Measurements from ENCODE around the gene ITIH4.

ITIH4 gene

GRCh38 chr3:52865994-52866393 lies 35.5 kb upstream of the ITIH4 start:
- H3K36me3 ChIP-seq (replicated peaks; ENCODE audit: low read depth, low read length) = no peaks in the 10 kb centered on the region
- no peak overlapping the region for H3K4me2 ChIP-seq (ENCODE audit: low read length)
- H3K27me3 ChIP-seq (ENCODE audit: low read depth, low read length) = no peaks in the 10 kb centered on the region
- TF ChIP-seq EZH2phosphoT487 (IDR thresholded peaks at IDR 0.05; ENCODE audit: low read depth) (no peak), CTCF (IDR thresholded peaks at IDR 0.05; ENCODE audit: low read depth, low read length) (no peak)
- no peak overlapping the region for H3K9ac ChIP-seq (ENCODE audit: low read length)
- no peak overlapping the region for H3K4me3 ChIP-seq (ENCODE audit: low read length)
- H3K79me2 ChIP-seq (ENCODE audit: low read length) = no peaks in the 10 kb centered on the region
- no peaks in the 10 kb centered on the region for H3K9me3 ChIP-seq (ENCODE audit: insufficient read depth, low read length)
- no peaks in the 10 kb centered on the region for H4K20me1 ChIP-seq (ENCODE audit: insufficient read depth, low read length)
- H3K27ac ChIP-seq (ENCODE audit: low read length) = no peak overlapping the region
- no peak overlapping the region for H2AFZ ChIP-seq (ENCODE audit: low read depth, low read length)
- no peaks in the 10 kb centered on the region for H3K4me1 ChIP-seq (ENCODE audit: low read length)

- TF ChIP-seq EZH2phosphoT487 (IDR thresholded peaks at IDR 0.05; ENCODE audit: low read depth) = no peak
- TF ChIP-seq CTCF (IDR thresholded peaks at IDR 0.05; ENCODE audit: low read depth, low read length) = no peak
- no peak overlapping the region for H3K9ac ChIP-seq (ENCODE audit: low read length)
- H3K4me2 ChIP-seq (ENCODE audit: low read length) = no peak overlapping the region
- no peaks in the 10 kb centered on the region for H3K79me2 ChIP-seq (ENCODE audit: low read length)
- H3K9me3 ChIP-seq (ENCODE audit: insufficient read depth, low read length) = no peaks in the 10 kb centered on the region
- no peaks in the 10 kb centered on the region for H3K36me3 ChIP-seq (replicated peaks; ENCODE audit: low read depth, low read length)
- no peaks in the 10 kb centered on the region for H4K20me1 ChIP-seq (ENCODE audit: insufficient read depth, low read length)
- no peak overlapping the region for H3K4me3 ChIP-seq (ENCODE audit: low read length)
- H2AFZ ChIP-seq (ENCODE audit: low read depth, low read length) = no peak overlapping the region
- H3K4me1 ChIP-seq (ENCODE audit: low read length) = peaks cover 7% of the 10 kb centered on the region
- H3K27me3 ChIP-seq (ENCODE audit: low read depth, low read length) = no peaks in the 10 kb centered on the region
- H3K27ac ChIP-seq (ENCODE audit: low read length) = no peak overlapping the region
These were observed 29.9 kb upstream of the ITIH4 start for GRCh38 chr3:52860424-52860768.

GRCh38 chr3:52859686-52860423 lies 29.4 kb upstream of the ITIH4 start:
- no peak overlapping the region for H3K4me3 ChIP-seq (ENCODE audit: low read length)
- H3K4me1 ChIP-seq (ENCODE audit: low read length) = peaks cover 7% of the 10 kb centered on the region
- no peaks in the 10 kb centered on the region for H3K27me3 ChIP-seq (ENCODE audit: low read depth, low read length)
- no peaks in the 10 kb centered on the region for H4K20me1 ChIP-seq (ENCODE audit: insufficient read depth, low read length)
- no peaks in the 10 kb centered on the region for H3K79me2 ChIP-seq (ENCODE audit: low read length)
- H3K9me3 ChIP-seq (ENCODE audit: insufficient read depth, low read length) = no peaks in the 10 kb centered on the region
- H3K27ac ChIP-seq (ENCODE audit: low read length) = no peak overlapping the region
- no peak overlapping the region for H3K9ac ChIP-seq (ENCODE audit: low read length)
- H3K36me3 ChIP-seq (replicated peaks; ENCODE audit: low read depth, low read length) = no peaks in the 10 kb centered on the region
- no peak overlapping the region for H3K4me2 ChIP-seq (ENCODE audit: low read length)
- no peak for TF ChIP-seq EZH2phosphoT487 (IDR thresholded peaks at IDR 0.05; ENCODE audit: low read depth)
- no peak for TF ChIP-seq CTCF (IDR thresholded peaks at IDR 0.05; ENCODE audit: low read depth, low read length)
- H2AFZ ChIP-seq (ENCODE audit: low read depth, low read length) = no peak overlapping the region

GRCh38 chr3:52857864-52858263 lies 27.4 kb upstream of the ITIH4 start:
- TF ChIP-seq EZH2phosphoT487 (IDR thresholded peaks at IDR 0.05; ENCODE audit: low read depth) (no peak), CTCF (IDR thresholded peaks at IDR 0.05; ENCODE audit: low read depth, low read length) (no peak)
- Histone ChIP-seq H3K4me1 (ENCODE audit: low read length) (peaks cover 7% of the 10 kb centered on the region), H2AFZ (ENCODE audit: low read depth, low read length) (no peak overlapping the region), H3K4me3 (ENCODE audit: low read length) (no peak overlapping the region), H3K9me3 (ENCODE audit: insufficient read depth, low read length) (no peaks in the 10 kb centered on the region), H3K4me2 (ENCODE audit: low read length) (no peak overlapping the region), H3K79me2 (ENCODE audit: low read length) (no peaks in the 10 kb centered on the region), H3K9ac (ENCODE audit: low read length) (no peak overlapping the region), H3K27ac (ENCODE audit: low read length) (no peak overlapping the region), H4K20me1 (ENCODE audit: insufficient read depth, low read length) (no peaks in the 10 kb centered on the region), H3K27me3 (ENCODE audit: low read depth, low read length) (no peaks in the 10 kb centered on the region), H3K36me3 (replicated peaks; ENCODE audit: low read depth, low read length) (no peaks in the 10 kb centered on the region)

All from OCI-LY3 (cell line).